Osteoblast (primary cell): ENCODE results near the gene MBTD1. TPM values are rescaled to one million over a fixed set of nuclear protein-coding genes. Genes with fewer than 3 reads are reported as not detected.

Experiments
- DNase-seq: peaks from one replicate; pipeline ENCODE4 v3.0.0; 2011; ENCODE audit warnings: low spot score, mixed read lengths; ENCODE audit not compliant: insufficient read length; ENCODE audit errors: missing footprints
- H2AFZ ChIP-seq: 2 replicates; pipeline ENCODE4 v1.6.0; 2011; ENCODE audit warnings: mild to moderate bottlenecking, low read length
- H3K27ac ChIP-seq: 2 replicates; pipeline ENCODE4 v1.5.1; 2011; ENCODE audit warnings: mild to moderate bottlenecking, low read depth, low read length, moderate library complexity
- H3K27me3 ChIP-seq: 2 replicates; pipeline ENCODE4 v1.6.0; 2012; ENCODE audit warnings: mild to moderate bottlenecking, control low read depth, inconsistent platforms, low read length, moderate library complexity; ENCODE audit not compliant: insufficient read depth
- H3K36me3 ChIP-seq: 2 replicates; pipeline ENCODE4 v1.5.1; 2011; ENCODE audit warnings: mild to moderate bottlenecking, low read length, control low read depth, moderate library complexity; ENCODE audit not compliant: insufficient read depth
- H3K4me1 ChIP-seq: 2 replicates; pipeline ENCODE4 v1.5.1; 2011; ENCODE audit warnings: mild to moderate bottlenecking, low read length, control low read depth, moderate library complexity; ENCODE audit not compliant: insufficient read depth
- H3K4me2 ChIP-seq: 2 replicates; pipeline ENCODE4 v1.6.0; 2011; ENCODE audit warnings: mild to moderate bottlenecking, low read length; ENCODE audit not compliant: insufficient read depth
- H3K4me3 ChIP-seq: fragments of 200-600 bp; sonication (generic); 3 replicates; pipeline ENCODE4 v1.5.1; 2012; ENCODE audit warnings: mild to moderate bottlenecking, low read length, inconsistent platforms; ENCODE audit not compliant: insufficient read depth
- H3K79me2 ChIP-seq: 2 replicates; pipeline ENCODE4 v1.6.0; 2012; ENCODE audit warnings: mild to moderate bottlenecking, low read length, control low read depth, inconsistent platforms; ENCODE audit not compliant: insufficient read depth
- H3K9me3 ChIP-seq: 2 replicates; pipeline ENCODE4 v1.5.1; 2011; ENCODE audit warnings: low read depth, low read length, control low read depth
- H4K20me1 ChIP-seq: 2 replicates; pipeline ENCODE4 v1.6.0; 2012; ENCODE audit warnings: mild to moderate bottlenecking, low read length, control low read depth; ENCODE audit not compliant: insufficient read depth
- total RNA-seq: library from RNA; depleted of rRNA; stranded (reverse); fragments of >200 nt; gene quantifications from 2 replicates; pipeline ENCODE4 v1.2.3, GENCODE V29; 2012
- TF ChIP-seq, protein P1 (sequence below): IDR thresholded peaks from 2 replicates; pipeline ENCODE4 v1.5.1; 2011; ENCODE audit warnings: mild to moderate bottlenecking, low read depth, low read length, moderate library complexity; ENCODE audit errors: extremely low read depth

The MBTD1 gene
- total RNA-seq, 1 donor: 16.3 TPM

DNA sequence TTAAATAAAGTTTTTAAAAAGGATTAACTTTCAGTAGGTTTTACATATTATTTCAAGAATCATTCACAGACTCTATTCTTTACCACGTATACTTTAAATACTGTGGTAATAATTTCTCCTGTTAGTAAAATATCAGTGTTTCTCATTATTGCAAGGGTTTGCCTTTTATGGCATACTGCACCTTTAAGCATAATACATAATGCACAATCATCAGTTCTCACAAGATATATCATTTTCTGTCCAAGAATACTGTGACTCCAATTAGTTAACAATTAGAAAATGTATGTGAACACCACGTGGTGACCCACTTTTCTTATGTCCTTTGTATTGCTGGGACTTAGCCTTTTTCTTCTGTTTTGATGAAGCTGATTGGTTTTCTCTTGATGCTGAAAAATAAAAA, 68.0 kb downstream of the MBTD1 start:
- Histone ChIP-seq H3K36me3 (peaks cover 24% of the 10 kb centered on the region), H3K4me2 (no peak overlapping the region), H3K4me1 (no peaks in the 10 kb centered on the region), H3K9me3 (no peaks in the 10 kb centered on the region), H4K20me1 (no peaks in the 10 kb centered on the region), H3K79me2 (no peaks in the 10 kb centered on the region), H3K27ac (no peak overlapping the region), H3K27me3 (no peaks in the 10 kb centered on the region), H3K4me3 (no peak overlapping the region), H2AFZ (no peak overlapping the region)
- no peak for DNase-seq
- TF ChIP-seq, protein P1, sequence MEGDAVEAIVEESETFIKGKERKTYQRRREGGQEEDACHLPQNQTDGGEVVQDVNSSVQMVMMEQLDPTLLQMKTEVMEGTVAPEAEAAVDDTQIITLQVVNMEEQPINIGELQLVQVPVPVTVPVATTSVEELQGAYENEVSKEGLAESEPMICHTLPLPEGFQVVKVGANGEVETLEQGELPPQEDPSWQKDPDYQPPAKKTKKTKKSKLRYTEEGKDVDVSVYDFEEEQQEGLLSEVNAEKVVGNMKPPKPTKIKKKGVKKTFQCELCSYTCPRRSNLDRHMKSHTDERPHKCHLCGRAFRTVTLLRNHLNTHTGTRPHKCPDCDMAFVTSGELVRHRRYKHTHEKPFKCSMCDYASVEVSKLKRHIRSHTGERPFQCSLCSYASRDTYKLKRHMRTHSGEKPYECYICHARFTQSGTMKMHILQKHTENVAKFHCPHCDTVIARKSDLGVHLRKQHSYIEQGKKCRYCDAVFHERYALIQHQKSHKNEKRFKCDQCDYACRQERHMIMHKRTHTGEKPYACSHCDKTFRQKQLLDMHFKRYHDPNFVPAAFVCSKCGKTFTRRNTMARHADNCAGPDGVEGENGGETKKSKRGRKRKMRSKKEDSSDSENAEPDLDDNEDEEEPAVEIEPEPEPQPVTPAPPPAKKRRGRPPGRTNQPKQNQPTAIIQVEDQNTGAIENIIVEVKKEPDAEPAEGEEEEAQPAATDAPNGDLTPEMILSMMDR: no peak

- H3K79me2 ChIP-seq: no peaks in the 10 kb centered on the region
- no peaks in the 10 kb centered on the region for H3K9me3 ChIP-seq
- H3K36me3 ChIP-seq: peaks cover 27% of the 10 kb centered on the region
- H3K27me3 ChIP-seq: no peaks in the 10 kb centered on the region
- H3K27ac ChIP-seq: peak overlapping the region; percentile 20
- no peak overlapping the region for H3K4me2 ChIP-seq
- DNase-seq: no peak
- no peak overlapping the region for H3K4me3 ChIP-seq
- no peaks in the 10 kb centered on the region for H3K4me1 ChIP-seq
- no peaks in the 10 kb centered on the region for H4K20me1 ChIP-seq
- TF ChIP-seq, protein P1: no peak
- no peak overlapping the region for H2AFZ ChIP-seq
Observed at GRCh38 chr17:51189628-51190027, 70.2 kb downstream of the MBTD1 start.

- H3K4me2 ChIP-seq: no peak overlapping the region
- H3K27ac ChIP-seq: peak overlapping the region; percentile 20
- H2AFZ ChIP-seq: no peak overlapping the region
- peak; percentile 22 for DNase-seq
- H3K36me3 ChIP-seq: peaks cover 28% of the 10 kb centered on the region
- H3K4me3 ChIP-seq: no peak overlapping the region
- no peaks in the 10 kb centered on the region for H3K4me1 ChIP-seq
- H3K79me2 ChIP-seq: no peaks in the 10 kb centered on the region
- TF ChIP-seq, protein P1: no peak
- H3K9me3 ChIP-seq: no peaks in the 10 kb centered on the region
- H4K20me1 ChIP-seq: no peaks in the 10 kb centered on the region
- H3K27me3 ChIP-seq: no peaks in the 10 kb centered on the region
Observed at GRCh38 chr17:51189162-51189561, 70.7 kb downstream of the MBTD1 start.

DNA sequence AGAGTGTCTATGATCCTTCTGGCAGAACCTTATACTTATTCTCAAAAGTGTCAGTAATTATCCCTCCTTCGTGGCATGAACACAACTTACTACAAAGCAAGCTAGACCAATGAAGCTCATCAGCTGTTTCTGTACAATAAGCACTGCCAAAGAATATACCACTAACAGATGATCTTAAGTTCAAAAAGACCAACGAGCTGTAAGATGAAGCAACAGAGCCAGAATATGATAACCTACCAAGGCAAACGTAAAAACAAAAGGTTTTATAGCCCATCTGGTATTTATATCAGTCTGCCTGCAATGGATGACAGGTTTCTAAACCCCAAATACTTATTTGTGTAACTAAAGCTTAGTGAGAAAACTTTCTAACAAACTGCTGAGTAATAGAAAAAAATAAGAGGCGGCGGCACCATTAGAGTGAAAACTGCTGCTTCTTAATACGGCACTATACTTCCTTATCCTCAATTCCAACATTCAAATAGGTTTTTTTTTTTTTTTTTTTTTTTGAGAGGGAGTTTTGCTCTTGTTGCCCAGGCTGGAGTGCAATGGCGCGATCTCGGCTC, 71.5 kb downstream of the MBTD1 start:
- Histone ChIP-seq H3K4me3 (no peak overlapping the region), H3K27ac (no peak overlapping the region), H3K36me3 (peaks cover 25% of the 10 kb centered on the region), H3K79me2 (no peaks in the 10 kb centered on the region), H3K4me1 (no peaks in the 10 kb centered on the region), H4K20me1 (no peaks in the 10 kb centered on the region), H3K9me3 (no peaks in the 10 kb centered on the region), H2AFZ (no peak overlapping the region), H3K4me2 (no peak overlapping the region), H3K27me3 (no peaks in the 10 kb centered on the region)
- TF ChIP-seq, protein P1: no peak
- DNase-seq: peak; percentile 25
